ENCODE results near the gene ZNF146.
A peak's percentile ranks its signal among the peaks of the same experiment; 100 is the strongest.
"Not testable (repeated sequence)": the region's sequence is repeated elsewhere in the genome, so short reads cannot be mapped to it uniquely, and the experiment has no call there.

Gene ZNF146

DNA sequence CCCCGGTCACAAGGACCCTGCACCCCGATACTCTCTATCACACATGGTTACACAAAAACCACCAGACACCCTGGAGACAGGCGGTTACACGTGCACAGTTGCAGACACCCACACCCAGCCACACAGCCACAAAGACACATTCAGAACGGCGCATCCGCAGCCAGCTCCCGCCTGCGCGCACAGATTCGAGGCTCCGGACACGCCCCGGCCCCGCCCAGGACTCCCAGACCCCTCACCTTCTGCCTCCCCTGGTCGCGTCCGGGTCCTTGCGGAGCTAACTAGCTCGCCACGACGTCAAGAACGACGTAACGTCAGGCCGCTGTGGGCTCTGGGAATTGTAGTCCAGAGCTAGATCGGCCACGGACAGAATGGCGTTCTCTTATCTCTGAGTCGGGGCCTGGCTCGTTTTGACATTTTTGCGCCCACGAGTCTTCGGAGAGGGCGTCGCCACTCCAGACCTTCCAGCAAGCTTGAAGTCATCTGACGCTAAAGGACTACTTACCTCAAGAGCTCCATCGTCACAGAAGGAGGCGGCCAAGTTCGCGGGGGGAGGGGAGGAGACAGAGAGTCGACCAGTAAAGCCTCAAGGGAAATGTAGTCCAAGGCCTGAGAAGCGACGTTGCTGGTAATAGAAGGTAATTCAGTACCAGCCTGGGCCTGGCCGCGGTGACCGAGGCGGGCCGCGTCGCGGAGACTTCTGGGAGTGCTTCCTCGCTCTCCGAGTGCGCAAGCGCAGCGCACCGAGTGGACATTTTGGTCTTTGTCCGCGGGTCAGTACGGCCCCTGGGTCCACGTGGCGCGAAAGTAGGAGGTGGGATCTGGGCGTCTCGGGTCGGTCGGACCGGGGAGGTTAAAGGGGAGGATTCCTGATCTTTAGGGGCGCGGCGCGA lies at the start of gene ZNF146, which contains the start of gene ZNF565:
Gene ZNF146, plus strand, starts transcription at position 721 of the 890 bp plus-strand sequence. CDS start 21,335 bp downstream, outside the sequence.
Gene ZNF565, minus strand, starts transcription at position 280 of the 890 bp plus-strand sequence. CDS start 12,680 bp downstream, outside the sequence.
- TF ChIP-seq, protein P1, sequence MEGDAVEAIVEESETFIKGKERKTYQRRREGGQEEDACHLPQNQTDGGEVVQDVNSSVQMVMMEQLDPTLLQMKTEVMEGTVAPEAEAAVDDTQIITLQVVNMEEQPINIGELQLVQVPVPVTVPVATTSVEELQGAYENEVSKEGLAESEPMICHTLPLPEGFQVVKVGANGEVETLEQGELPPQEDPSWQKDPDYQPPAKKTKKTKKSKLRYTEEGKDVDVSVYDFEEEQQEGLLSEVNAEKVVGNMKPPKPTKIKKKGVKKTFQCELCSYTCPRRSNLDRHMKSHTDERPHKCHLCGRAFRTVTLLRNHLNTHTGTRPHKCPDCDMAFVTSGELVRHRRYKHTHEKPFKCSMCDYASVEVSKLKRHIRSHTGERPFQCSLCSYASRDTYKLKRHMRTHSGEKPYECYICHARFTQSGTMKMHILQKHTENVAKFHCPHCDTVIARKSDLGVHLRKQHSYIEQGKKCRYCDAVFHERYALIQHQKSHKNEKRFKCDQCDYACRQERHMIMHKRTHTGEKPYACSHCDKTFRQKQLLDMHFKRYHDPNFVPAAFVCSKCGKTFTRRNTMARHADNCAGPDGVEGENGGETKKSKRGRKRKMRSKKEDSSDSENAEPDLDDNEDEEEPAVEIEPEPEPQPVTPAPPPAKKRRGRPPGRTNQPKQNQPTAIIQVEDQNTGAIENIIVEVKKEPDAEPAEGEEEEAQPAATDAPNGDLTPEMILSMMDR (IDR thresholded peaks at IDR 0.05; ENCODE audit: extremely low read depth, insufficient read depth, missing control alignments): no peak
- in situ Hi-C loops (cut with MboI; ENCODE audit: low pct_unique_long_range_greater_than_20kb, low sequenced_read_pairs, unreplicated experiment): no loop called here
- DNase-seq (ENCODE audit: low spot score): peak; percentile 91

DNA sequence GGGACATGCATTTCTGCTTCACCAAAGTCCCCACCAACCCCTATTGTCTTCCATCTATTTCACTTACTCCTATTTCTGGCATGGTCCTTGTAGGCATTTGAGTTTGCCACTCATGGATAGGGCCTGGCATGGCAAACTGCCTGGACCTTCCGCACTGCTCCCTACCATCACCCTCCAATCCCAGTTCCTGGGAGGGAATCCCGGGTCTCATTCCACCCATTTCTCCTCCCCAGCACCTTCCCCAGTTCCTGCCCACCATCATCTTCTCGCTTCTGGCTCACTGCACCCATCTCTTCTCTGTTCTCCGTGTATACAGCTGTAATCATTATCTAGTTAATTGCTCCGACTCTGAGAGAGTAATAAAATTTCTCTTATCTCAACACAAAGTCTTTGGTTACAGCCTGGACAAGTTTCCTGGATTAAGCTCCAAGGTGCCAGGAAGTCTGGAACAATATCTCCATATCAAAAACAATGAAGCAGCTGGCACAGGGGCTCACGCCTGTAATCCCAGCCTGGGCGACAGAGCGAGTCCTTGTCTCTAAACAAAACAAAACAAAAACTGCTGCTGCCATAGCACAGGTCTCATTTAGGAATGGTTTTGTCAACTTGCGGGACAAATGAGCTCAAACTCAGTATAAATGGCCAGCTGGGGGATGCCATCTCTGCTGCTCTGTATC lies 45.7 kb upstream of the ZNF146 start:
- TF ChIP-seq, protein P1 (IDR thresholded peaks at IDR 0.05; ENCODE audit: extremely low read depth, insufficient read depth, missing control alignments): no peak
- DNase-seq (ENCODE audit: low spot score): no peak
- in situ Hi-C loops (cut with MboI; ENCODE audit: low pct_unique_long_range_greater_than_20kb, low sequenced_read_pairs, unreplicated experiment): no loop called here

DNA sequence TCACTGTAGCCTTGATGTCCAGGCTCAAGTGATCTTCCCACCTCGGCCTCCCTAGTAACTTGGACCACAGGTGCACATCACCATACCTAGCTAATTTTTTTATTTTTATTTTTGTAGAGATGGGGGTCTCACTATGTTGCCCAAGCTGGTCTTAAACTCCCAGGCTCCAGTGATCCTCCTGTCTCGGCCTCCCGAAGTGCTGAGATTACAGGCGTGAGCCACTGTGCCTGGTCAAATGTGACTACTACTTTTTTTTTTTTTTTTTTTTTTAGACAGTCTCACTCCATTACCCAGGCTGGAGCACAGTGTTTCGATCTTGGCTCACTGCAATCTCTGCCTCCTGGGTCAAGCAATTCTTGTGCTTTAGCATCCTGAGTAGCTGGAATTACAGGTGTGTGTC lies 42.1 kb upstream of the ZNF146 start:
- in situ Hi-C loops (cut with MboI; ENCODE audit: low pct_unique_long_range_greater_than_20kb, low sequenced_read_pairs, unreplicated experiment): loop anchor here (10.0 kb wide), 1 partner anchor 48 kb away; no protein-coding TSS in a partner anchor
- TF ChIP-seq, protein P1 (IDR thresholded peaks at IDR 0.05; ENCODE audit: extremely low read depth, insufficient read depth, missing control alignments): no peak
- DNase-seq (ENCODE audit: low spot score): no peak

DNA sequence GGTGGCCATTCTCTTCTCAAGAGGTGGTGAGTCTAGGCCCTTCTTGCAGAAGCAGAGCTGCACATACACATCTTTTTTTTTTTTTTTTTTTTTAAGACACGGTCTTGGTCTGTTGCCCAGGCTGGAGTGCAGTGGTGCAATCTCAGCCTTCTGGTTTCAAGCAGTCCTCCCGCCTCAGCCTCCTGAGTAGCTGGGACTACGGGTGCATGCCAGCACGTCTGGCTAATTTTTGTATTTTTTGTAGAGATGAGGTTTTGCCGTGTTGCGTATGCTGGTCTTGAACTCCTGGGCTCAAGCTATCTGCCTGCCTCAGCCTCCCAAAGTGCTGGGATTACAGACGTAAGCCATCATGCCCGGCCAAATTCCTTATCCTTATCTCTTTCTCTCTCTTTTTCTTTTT lies 41.1 kb upstream of the ZNF146 start:
- not testable (repeated sequence) for DNase-seq (ENCODE audit: low spot score)
- in situ Hi-C loops (cut with MboI; ENCODE audit: low pct_unique_long_range_greater_than_20kb, low sequenced_read_pairs, unreplicated experiment): loop anchor here (10.0 kb wide), 1 partner anchor 49 kb away; no protein-coding TSS in a partner anchor

DNA sequence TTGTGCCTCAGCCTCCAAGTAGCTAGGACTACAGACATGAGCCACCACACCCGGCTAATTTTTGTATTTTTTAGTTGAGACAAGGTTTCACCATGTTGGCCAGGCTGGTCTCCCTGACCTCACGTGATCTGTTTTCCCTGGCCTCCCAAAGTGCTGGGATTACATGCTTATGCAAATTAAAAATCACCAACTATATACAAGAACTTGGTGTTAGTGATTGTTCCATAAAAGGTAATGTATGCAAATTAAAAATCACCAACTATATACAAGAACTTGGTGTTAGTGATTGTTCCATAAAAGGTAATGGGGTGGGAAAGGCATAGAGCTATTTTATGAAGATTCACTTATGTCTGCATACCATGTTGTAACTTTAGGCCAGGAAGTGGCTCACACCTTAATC lies 35.8 kb upstream of the ZNF146 start:
- in situ Hi-C loops (cut with MboI; ENCODE audit: low pct_unique_long_range_greater_than_20kb, low sequenced_read_pairs, unreplicated experiment): loop anchor here (10.0 kb wide), 1 partner anchor 54 kb away; no protein-coding TSS in a partner anchor

DNA sequence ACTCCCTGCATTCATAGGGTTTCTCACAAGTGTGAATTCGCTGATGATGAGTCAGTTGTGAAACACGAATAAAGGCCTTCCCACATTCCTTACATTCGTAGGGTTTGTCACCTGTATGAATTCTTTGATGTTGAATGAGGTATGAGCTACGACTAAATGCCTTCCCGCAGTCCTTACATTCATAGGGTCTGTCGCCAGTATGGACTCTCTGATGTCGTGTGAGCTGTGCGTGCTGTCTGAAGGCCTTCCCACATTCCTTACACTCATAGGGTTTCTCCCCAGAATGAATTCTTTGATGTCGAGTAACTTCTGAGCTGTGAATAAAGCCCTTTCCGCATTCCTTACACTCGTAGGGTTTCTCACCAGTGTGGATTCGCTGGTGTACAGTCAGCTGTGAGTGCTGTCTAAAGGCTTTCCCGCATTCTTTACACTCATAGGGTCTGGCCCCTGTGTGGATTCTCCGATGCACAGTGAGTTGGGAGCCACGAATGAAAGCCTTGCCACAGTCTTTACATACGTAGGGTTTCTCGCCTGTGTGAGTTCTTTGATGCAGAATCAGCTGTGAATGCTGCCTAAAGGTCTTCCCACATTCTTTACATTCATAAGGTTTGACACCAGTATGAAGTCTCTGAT lies 32.2 kb upstream of the ZNF146 start:
- DNase-seq (ENCODE audit: low spot score): no peak
- TF ChIP-seq, protein P1 (IDR thresholded peaks at IDR 0.05; ENCODE audit: extremely low read depth, insufficient read depth, missing control alignments): no peak
- in situ Hi-C loops (cut with MboI; ENCODE audit: low pct_unique_long_range_greater_than_20kb, low sequenced_read_pairs, unreplicated experiment): no loop called here

More for the DNA sequence above, 35.8 kb upstream of the ZNF146 start:
- not testable (repeated sequence) for DNase-seq (ENCODE audit: low spot score)

DNA sequence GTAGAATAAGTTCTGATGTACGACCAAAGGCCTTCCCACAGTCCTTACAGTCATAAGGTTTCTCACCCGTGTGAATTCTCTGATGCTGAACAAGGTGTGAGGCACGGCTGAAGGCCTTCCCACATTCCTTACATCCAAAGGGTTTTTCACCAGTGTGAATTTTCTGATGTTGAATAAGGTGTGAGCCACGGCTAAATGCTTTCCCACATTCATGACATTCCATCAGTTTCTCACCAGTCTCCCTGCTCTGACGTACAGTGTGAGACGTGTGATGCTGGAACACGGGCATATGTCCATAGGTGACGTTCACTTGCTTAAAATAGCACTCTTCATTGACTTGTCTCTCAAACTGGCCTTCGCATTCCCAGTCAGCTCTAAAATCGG lies 31.7 kb upstream of the ZNF146 start:
- DNase-seq (ENCODE audit: low spot score): no peak
- TF ChIP-seq, protein P1 (IDR thresholded peaks at IDR 0.05; ENCODE audit: extremely low read depth, insufficient read depth, missing control alignments): no peak
- in situ Hi-C loops (cut with MboI; ENCODE audit: low pct_unique_long_range_greater_than_20kb, low sequenced_read_pairs, unreplicated experiment): no loop called here

DNA sequence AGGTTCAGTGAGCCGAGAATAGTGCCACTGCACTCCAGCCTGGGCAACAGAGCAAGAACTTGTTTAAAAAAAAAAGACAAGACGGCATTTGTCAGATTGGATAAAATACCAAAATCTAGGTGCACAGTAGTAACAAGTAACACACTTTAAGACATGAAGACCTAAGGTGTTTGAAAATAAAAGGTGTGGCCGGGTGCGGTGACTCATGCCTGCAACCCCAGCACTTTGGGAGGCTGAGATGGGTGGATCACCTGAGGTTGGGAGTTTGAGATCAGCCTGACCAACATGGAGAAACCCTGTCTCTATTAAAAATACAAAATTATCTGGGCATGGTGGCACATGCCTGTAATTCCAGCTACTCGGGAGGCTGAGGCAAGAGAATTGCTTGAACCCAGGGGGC lies 28.2 kb upstream of the ZNF146 start:
- in situ Hi-C loops (cut with MboI; ENCODE audit: low pct_unique_long_range_greater_than_20kb, low sequenced_read_pairs, unreplicated experiment); DNase-seq (ENCODE audit: low spot score): not testable (repeated sequence)
